ENCODE measurements around the gene NEGR1. TPM values are rescaled to one million over a fixed set of nuclear protein-coding genes. Genes with fewer than 3 reads are reported as not detected.

The NEGR1 gene
- total RNA-seq, 4 donors from 2014 or later = 33.3 to 73.0 (median 54.1) TPM

- no peaks in the 10 kb centered on the region for H3K9me3 ChIP-seq
- TF ChIP-seq POLR2A (IDR thresholded peaks at IDR 0.05) = no peak
- no peak for TF ChIP-seq EP300 (IDR thresholded peaks at IDR 0.05)
- no peak for TF ChIP-seq CTCF (IDR thresholded peaks at IDR 0.05)
- TF ChIP-seq POLR2AphosphoS5 (IDR thresholded peaks at IDR 0.05) = no peak
- no peaks in the 10 kb centered on the region for H3K27me3 ChIP-seq
- WGBS, 2 donors (ENCODE audit: low coverage in 1 of 2) = 47 to 68% methylated on average over 2 of the region's 2 CpGs
- H3K4me3 ChIP-seq = no peak overlapping the region
- H3K4me1 ChIP-seq = no peaks in the 10 kb centered on the region
- no peak for ATAC-seq
- no peaks in the 10 kb centered on the region for H3K36me3 ChIP-seq
- no peak overlapping the region for H3K27ac ChIP-seq
Measured at GRCh38 chr1:71733121-71733520, 549.2 kb downstream of the NEGR1 start.

GRCh38 chr1:71721532-71721931 is 560.8 kb downstream of the NEGR1 start:
- no peaks in the 10 kb centered on the region for H3K36me3 ChIP-seq
- no peak for ATAC-seq
- WGBS, 2 donors (ENCODE audit: low coverage in 1 of 2) = 65% methylated on average over 2 of the region's 2 CpGs; no CpG with 5 or more reads in 1 of the 2 donors
- no peaks in the 10 kb centered on the region for H3K9me3 ChIP-seq
- no peak for TF ChIP-seq POLR2A (IDR thresholded peaks at IDR 0.05)
- TF ChIP-seq CTCF (IDR thresholded peaks at IDR 0.05) = no peak
- TF ChIP-seq POLR2AphosphoS5 (IDR thresholded peaks at IDR 0.05) = no peak
- TF ChIP-seq EP300 (IDR thresholded peaks at IDR 0.05) = no peak
- H3K27me3 ChIP-seq = no peaks in the 10 kb centered on the region
- H3K27ac ChIP-seq = no peak overlapping the region
- H3K4me3 ChIP-seq = no peak overlapping the region
- no peaks in the 10 kb centered on the region for H3K4me1 ChIP-seq

GRCh38 chr1:71719330-71719729 is 563.0 kb downstream of the NEGR1 start:
- Histone ChIP-seq H3K27ac (no peak overlapping the region), H3K27me3 (no peaks in the 10 kb centered on the region), H3K4me3 (no peak overlapping the region), H3K36me3 (no peaks in the 10 kb centered on the region), H3K9me3 (peaks cover 0 to 15% (median 0%) of the 10 kb centered on the region in 3 donors), H3K4me1 (no peaks in the 10 kb centered on the region)
- 29 to 77% methylated on average over 2 of the region's 2 CpGs for WGBS, 2 donors (ENCODE audit: low coverage in 1 of 2)
- TF ChIP-seq POLR2AphosphoS5 (IDR thresholded peaks at IDR 0.05) = no peak
- TF ChIP-seq POLR2A (IDR thresholded peaks at IDR 0.05) = no peak
- no peak for TF ChIP-seq CTCF (IDR thresholded peaks at IDR 0.05)
- no peak for TF ChIP-seq EP300 (IDR thresholded peaks at IDR 0.05)
- ATAC-seq = no peak

- TF ChIP-seq CTCF (IDR thresholded peaks at IDR 0.05) (no peak), EP300 (IDR thresholded peaks at IDR 0.05) (no peak), POLR2A (IDR thresholded peaks at IDR 0.05) (no peak), POLR2AphosphoS5 (IDR thresholded peaks at IDR 0.05) (no peak)
- no peak overlapping the region for H3K27ac ChIP-seq
- ATAC-seq = no peak
- H3K4me1 ChIP-seq = no peaks in the 10 kb centered on the region
- no peak overlapping the region for H3K4me3 ChIP-seq
- no peaks in the 10 kb centered on the region for H3K27me3 ChIP-seq
- peaks cover 0 to 17% (median 0%) of the 10 kb centered on the region in 3 donors for H3K9me3 ChIP-seq
- no peaks in the 10 kb centered on the region for H3K36me3 ChIP-seq
Measured at GRCh38 chr1:71717186-71717585, 565.2 kb downstream of the NEGR1 start.

- ATAC-seq = no peak
- no peak overlapping the region for H3K4me3 ChIP-seq
- TF ChIP-seq POLR2AphosphoS5 (IDR thresholded peaks at IDR 0.05) (no peak), CTCF (IDR thresholded peaks at IDR 0.05) (no peak), EP300 (IDR thresholded peaks at IDR 0.05) (no peak), POLR2A (IDR thresholded peaks at IDR 0.05) (no peak)
- H3K27ac ChIP-seq = no peak overlapping the region
- no peaks in the 10 kb centered on the region for H3K27me3 ChIP-seq
- H3K4me1 ChIP-seq = no peaks in the 10 kb centered on the region
- no peaks in the 10 kb centered on the region for H3K36me3 ChIP-seq
- peaks cover 0 to 28% (median 0%) of the 10 kb centered on the region in 3 donors for H3K9me3 ChIP-seq
Measured at GRCh38 chr1:71711456-71711855, 570.9 kb downstream of the NEGR1 start.

Measured in gastroesophageal sphincter (tissue), 4 donors.